Mucosa of descending colon (tissue), 3 donors: Measurements from ENCODE around the gene EPB41L2. TPM values are rescaled to one million over a fixed set of nuclear protein-coding genes. Genes with fewer than 3 reads are reported as not detected.

ENCODE experiments used
- ATAC-seq: fragments of 200-7000 bp; cut with Tn5 transposase; one replicate; pipeline ENCODE4 v1.9.1; 2020; ENCODE audit warnings: mild to moderate bottlenecking, moderate library complexity
- DNase-seq, 3 donors: peaks; one replicate each; pipeline ENCODE4 v3.0.0-alpha.2; 2020
- H3K36me3 ChIP-seq: fragments of 200-600 bp; one replicate; pipeline ENCODE4 v1.8.0; 2021; ENCODE audit warnings: low read depth, mild to moderate bottlenecking
- H3K4me1 ChIP-seq: fragments of 200-600 bp; one replicate; pipeline ENCODE4 v1.8.0; 2021; ENCODE audit warnings: low read depth, mild to moderate bottlenecking
- H3K4me3 ChIP-seq: fragments of 200-600 bp; one replicate; pipeline ENCODE4 v1.8.0; 2021; ENCODE audit warnings: mild to moderate bottlenecking
- H3K9me3 ChIP-seq: fragments of 200-600 bp; one replicate; pipeline ENCODE4 v1.8.0; 2021; ENCODE audit warnings: mild to moderate bottlenecking
- CTCF ChIP-seq: fragments of 200-600 bp; IDR thresholded peaks from one replicate; pipeline ENCODE4 v1.8.0; 2022; ENCODE audit warnings: antibody characterized with exemption, mild to moderate bottlenecking
- intact Hi-C, 2 donors: fragments of 100-400 bp; cut with DNase I in 1 of 2; cut with micrococcal nuclease in 1 of 2; formaldehyde crosslinking; loops; one replicate each; pipeline versions ENCODE4 v1.11.0 to v1.11.1; 2022; cut with DNase I, micrococcal nuclease
- total RNA-seq, 3 donors: library from RNA; stranded (reverse); fragmentation: NEBNext Ultra II Directional in 2 of 3; extraction: Animal tissue kit (Norgen Biotek cat#: 25700) in 2 of 3; gene quantifications; one replicate each; pipeline versions ENCODE4 v1.2.1 to v1.2.4, GENCODE V29; 2021 to 2023
- donor health status: DM: no; HTN: no; CAD: no; lungs with moderate emphysema.
- donor health status: DM: no; HTN: no; CAD: no.
- donor health status: DM: no; HTN: yes; CAD: no.

The EPB41L2 gene
- total RNA-seq, 3 donors from 2014 or later, result 80.1 to 148 (median 93.0) TPM

GRCh38 chr6:130965656-130966055 lies 97.4 kb downstream of the EPB41L2 start:
- ATAC-seq, result no peak
- intact Hi-C loops, result no loop called here
- Histone ChIP-seq H3K4me3 (no peak overlapping the region), H3K4me1 (no peaks in the 10 kb centered on the region), H3K36me3 (no peaks in the 10 kb centered on the region), H3K9me3 (no peaks in the 10 kb centered on the region)
- TF ChIP-seq CTCF, result no peak
- no peak for DNase-seq

GRCh38 chr6:130964808-130965604 lies 98.0 kb downstream of the EPB41L2 start:
- Histone ChIP-seq H3K4me1 (no peaks in the 10 kb centered on the region), H3K9me3 (no peaks in the 10 kb centered on the region), H3K36me3 (no peaks in the 10 kb centered on the region), H3K4me3 (no peak overlapping the region)
- intact Hi-C loops, result no loop called here
- DNase-seq (no peak), ATAC-seq (no peak)
- TF ChIP-seq CTCF, result no peak

- DNase-seq (no peak), ATAC-seq (no peak)
- Histone ChIP-seq H3K4me3 (no peak overlapping the region), H3K4me1 (no peaks in the 10 kb centered on the region), H3K36me3 (no peaks in the 10 kb centered on the region), H3K9me3 (no peaks in the 10 kb centered on the region)
- no peak for TF ChIP-seq CTCF
- intact Hi-C loops, result no loop called here
Observed at GRCh38 chr6:130964289-130964688, 98.8 kb downstream of the EPB41L2 start.

- DNase-seq, result no peak
- no peaks in the 10 kb centered on the region for H3K4me1 ChIP-seq
- H3K36me3 ChIP-seq, result no peaks in the 10 kb centered on the region
- no peak for ATAC-seq
- no peaks in the 10 kb centered on the region for H3K9me3 ChIP-seq
- no peak for TF ChIP-seq CTCF
- intact Hi-C loops, result no loop called here
- no peak overlapping the region for H3K4me3 ChIP-seq
Observed at GRCh38 chr6:130962966-130963365, 100.1 kb downstream of the EPB41L2 start.

GRCh38 chr6:130961148-130961547 lies 101.9 kb downstream of the EPB41L2 start:
- TF ChIP-seq CTCF, result no peak
- ATAC-seq (no peak), DNase-seq (no peak)
- Histone ChIP-seq H3K4me3 (no peak overlapping the region), H3K36me3 (no peaks in the 10 kb centered on the region), H3K4me1 (no peaks in the 10 kb centered on the region), H3K9me3 (no peaks in the 10 kb centered on the region)
- intact Hi-C loops, result no loop called here

GRCh38 chr6:130959951-130960350 lies 103.1 kb downstream of the EPB41L2 start:
- ATAC-seq (no peak), DNase-seq (no peak)
- intact Hi-C loops, result no loop called here
- Histone ChIP-seq H3K36me3 (no peaks in the 10 kb centered on the region), H3K9me3 (no peaks in the 10 kb centered on the region), H3K4me1 (no peaks in the 10 kb centered on the region), H3K4me3 (no peak overlapping the region)
- no peak for TF ChIP-seq CTCF
